ENCODE results near the gene FAN1.

DNA sequence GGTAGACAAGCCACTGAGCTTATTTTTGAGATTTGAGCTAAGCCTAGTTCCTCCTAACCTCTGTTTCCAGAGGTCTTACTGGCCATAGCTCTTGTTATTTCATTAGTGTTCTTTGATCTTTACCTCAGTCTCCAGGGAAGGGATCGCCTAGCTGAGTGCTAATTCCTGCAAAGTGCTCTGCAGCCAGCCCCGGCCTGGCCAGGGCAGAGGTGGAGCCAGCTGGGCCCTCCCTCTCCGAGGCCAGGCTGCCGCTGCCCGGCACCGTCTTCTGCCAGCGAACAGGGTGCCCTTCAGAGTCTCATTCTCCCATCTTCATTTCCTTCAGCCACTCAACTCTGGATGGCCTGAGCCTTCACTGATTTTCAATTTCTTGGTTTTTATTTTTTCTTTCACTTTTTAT, 19.7 kb downstream of the FAN1 start:
- no peak for TF ChIP-seq POLR2A (IDR thresholded peaks at IDR 0.05)
- TF ChIP-seq CTCF (IDR thresholded peaks at IDR 0.05): no peak

All from right lobe of liver (tissue), 4 donors.